GM23338 (cell line): ENCODE data around the gene SCLY.

Experiments used
- TF ChIP-seq, protein P1 (sequence below): IDR thresholded peaks from one replicate; pipeline ENCODE4 v1.6.1; 2018; ENCODE audit warnings: antibody characterized with exemption; ENCODE audit not compliant: unreplicated experiment
- TF ChIP-seq, protein P2 (sequence below), 2 experiments: fragments of 200-600 bp in 1 of 2; sonication (generic) in 1 of 2; conservative IDR thresholded peaks; 2 replicates each; pipeline versions ENCODE4 v1.5.1 to v1.6.1; 2016 to 2017; ENCODE audit warnings: antibody characterized with exemption in 2 of 2, low read depth in 2 of 2, mild to moderate bottlenecking in 2 of 2, moderate library complexity in 1 of 2

DNA sequence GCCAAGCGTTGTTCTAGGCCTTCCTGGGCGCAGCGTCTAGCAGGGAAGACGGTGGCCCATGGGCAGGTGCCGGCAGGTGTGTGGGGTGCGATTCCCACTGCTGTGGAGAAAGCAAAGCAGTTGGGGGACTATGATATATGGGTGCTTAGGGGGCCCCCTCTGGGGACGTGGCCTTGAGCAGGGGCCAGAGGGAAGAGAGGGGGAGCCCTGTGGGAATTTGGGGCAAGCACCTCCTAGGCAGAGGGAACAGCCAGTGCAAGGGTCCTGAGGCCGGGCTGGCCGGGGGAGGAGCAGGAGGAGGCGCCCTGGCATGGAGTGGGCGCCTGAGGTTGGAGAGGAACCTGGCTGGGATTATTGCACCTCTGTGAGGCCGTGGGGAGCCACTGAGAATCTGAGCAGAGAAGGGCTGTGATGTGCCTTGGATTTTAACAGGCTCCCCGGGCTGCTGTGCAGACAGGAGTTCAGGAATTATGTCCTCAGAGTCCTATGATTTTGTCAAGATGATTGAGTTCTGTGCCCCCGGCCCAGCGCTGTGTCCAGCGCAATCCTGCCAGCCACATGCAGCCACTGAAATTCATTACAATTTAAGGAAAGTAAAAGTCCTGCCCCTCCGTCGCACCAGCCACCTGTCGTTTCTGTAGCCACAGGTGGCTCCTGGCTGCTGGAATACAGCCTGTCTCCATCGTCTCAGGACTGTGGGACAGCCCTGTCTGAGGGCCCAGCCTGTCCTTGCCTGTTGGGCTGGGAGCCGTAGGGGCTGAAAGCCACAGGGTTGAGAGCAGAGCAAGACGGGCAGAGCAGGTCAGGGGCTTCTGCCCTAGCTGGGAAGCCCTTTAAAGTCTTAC is 68.6 kb downstream of the SCLY start:
- TF ChIP-seq, protein P1, sequence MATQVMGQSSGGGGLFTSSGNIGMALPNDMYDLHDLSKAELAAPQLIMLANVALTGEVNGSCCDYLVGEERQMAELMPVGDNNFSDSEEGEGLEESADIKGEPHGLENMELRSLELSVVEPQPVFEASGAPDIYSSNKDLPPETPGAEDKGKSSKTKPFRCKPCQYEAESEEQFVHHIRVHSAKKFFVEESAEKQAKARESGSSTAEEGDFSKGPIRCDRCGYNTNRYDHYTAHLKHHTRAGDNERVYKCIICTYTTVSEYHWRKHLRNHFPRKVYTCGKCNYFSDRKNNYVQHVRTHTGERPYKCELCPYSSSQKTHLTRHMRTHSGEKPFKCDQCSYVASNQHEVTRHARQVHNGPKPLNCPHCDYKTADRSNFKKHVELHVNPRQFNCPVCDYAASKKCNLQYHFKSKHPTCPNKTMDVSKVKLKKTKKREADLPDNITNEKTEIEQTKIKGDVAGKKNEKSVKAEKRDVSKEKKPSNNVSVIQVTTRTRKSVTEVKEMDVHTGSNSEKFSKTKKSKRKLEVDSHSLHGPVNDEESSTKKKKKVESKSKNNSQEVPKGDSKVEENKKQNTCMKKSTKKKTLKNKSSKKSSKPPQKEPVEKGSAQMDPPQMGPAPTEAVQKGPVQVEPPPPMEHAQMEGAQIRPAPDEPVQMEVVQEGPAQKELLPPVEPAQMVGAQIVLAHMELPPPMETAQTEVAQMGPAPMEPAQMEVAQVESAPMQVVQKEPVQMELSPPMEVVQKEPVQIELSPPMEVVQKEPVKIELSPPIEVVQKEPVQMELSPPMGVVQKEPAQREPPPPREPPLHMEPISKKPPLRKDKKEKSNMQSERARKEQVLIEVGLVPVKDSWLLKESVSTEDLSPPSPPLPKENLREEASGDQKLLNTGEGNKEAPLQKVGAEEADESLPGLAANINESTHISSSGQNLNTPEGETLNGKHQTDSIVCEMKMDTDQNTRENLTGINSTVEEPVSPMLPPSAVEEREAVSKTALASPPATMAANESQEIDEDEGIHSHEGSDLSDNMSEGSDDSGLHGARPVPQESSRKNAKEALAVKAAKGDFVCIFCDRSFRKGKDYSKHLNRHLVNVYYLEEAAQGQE: no peak
- TF ChIP-seq, protein P2, sequence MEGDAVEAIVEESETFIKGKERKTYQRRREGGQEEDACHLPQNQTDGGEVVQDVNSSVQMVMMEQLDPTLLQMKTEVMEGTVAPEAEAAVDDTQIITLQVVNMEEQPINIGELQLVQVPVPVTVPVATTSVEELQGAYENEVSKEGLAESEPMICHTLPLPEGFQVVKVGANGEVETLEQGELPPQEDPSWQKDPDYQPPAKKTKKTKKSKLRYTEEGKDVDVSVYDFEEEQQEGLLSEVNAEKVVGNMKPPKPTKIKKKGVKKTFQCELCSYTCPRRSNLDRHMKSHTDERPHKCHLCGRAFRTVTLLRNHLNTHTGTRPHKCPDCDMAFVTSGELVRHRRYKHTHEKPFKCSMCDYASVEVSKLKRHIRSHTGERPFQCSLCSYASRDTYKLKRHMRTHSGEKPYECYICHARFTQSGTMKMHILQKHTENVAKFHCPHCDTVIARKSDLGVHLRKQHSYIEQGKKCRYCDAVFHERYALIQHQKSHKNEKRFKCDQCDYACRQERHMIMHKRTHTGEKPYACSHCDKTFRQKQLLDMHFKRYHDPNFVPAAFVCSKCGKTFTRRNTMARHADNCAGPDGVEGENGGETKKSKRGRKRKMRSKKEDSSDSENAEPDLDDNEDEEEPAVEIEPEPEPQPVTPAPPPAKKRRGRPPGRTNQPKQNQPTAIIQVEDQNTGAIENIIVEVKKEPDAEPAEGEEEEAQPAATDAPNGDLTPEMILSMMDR (conservative IDR thresholded peaks at IDR 0.05; ENCODE audit: low read depth in 2 of 2): no peak
